ENCODE data around the gene PNKD.

Gene PNKD, protein sequence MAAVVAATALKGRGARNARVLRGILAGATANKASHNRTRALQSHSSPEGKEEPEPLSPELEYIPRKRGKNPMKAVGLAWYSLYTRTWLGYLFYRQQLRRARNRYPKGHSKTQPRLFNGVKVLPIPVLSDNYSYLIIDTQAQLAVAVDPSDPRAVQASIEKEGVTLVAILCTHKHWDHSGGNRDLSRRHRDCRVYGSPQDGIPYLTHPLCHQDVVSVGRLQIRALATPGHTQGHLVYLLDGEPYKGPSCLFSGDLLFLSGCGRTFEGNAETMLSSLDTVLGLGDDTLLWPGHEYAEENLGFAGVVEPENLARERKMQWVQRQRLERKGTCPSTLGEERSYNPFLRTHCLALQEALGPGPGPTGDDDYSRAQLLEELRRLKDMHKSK

DNA sequence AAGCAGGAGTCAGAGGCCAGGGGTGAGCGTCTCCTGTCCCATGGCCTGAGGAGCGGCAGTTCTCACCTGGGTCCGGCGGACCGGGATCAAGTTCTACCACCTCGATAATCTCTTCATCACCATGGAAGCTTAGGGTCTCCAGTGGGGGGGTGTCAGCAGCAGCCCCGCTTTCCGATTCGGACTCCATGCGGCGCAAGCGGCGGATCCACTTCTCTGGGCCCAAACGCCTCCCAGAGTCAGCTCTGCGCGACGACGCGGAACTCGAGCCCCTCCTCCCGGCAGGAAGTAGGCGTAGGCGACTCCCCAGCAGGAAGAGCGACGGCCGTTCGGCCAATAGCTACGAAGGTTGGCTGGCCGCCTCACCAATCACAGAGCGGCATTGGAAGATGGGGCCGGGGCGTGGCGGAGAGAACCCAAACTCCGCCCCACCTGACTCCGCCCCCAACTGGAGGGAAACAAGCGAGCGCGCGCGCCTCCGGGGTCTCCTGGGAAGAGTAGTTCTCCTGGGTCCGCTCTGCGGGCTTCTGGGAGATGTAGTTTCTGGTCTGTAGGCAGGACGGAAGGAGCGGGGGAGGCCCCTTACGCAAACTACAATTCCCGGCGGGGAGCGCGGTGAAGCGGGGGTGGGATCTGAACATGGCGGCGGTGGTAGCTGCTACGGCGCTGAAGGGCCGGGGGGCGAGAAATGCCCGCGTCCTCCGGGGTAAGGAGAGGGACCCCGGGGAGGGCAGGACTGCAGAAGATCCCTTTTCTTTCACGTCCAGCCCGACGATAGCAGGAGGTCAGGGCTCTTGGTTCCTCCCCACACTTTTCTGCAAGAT is at the start of gene PNKD, which contains the start of gene AAMP:
Gene PNKD, plus strand, starts transcription at position 620 of the 821 bp plus-strand sequence. Its CDS starts 17 bp downstream, at position 637.
Gene AAMP, minus strand, starts transcription at position 238 of the 821 bp plus-strand sequence. Its CDS starts 51 bp downstream, at position 187.
- Histone ChIP-seq H3K4me1 (ENCODE audit: control insufficient read depth, insufficient read depth, low read length, unreplicated experiment) (peaks cover 16% of the 10 kb centered on the region), H3K36me3 (ENCODE audit: insufficient read depth, low read length) (peaks cover 9% of the 10 kb centered on the region; the same call in 1 of the 2 replicates), H3K27me3 (ENCODE audit: insufficient read depth, low read length) (no peaks in the 10 kb centered on the region), H2AFZ (ENCODE audit: low read length, unreplicated experiment) (no peak within 1 kb of the TSS), H3K79me2 (ENCODE audit: control insufficient read depth, insufficient read depth, low read length, unreplicated experiment) (peaks cover 22% of the 10 kb centered on the region), H3K4me3 (ENCODE audit: low read depth, low read length) (peak within 1 kb of the TSS; percentile 90), H3K27ac (ENCODE audit: low read depth, low read length) (peak within 1 kb of the TSS; percentile 24; the same call in 1 of the 2 replicates)

GRCh38 chr2:218221000-218221399 is 49.3 kb upstream of the PNKD start:
- H3K4me3 ChIP-seq (ENCODE audit: low read depth, low read length) = no peak overlapping the region
- H3K36me3 ChIP-seq (ENCODE audit: insufficient read depth, low read length) = peaks cover 29% of the 10 kb centered on the region; the same call in 1 of the 2 replicates

GRCh38 chr2:218223046-218223445 is 47.3 kb upstream of the PNKD start:
- H3K4me3 ChIP-seq (ENCODE audit: low read depth, low read length) = no peak overlapping the region
- peaks cover 87% of the 10 kb centered on the region for H3K79me2 ChIP-seq (ENCODE audit: control insufficient read depth, insufficient read depth, low read length, unreplicated experiment)
- no peaks in the 10 kb centered on the region for H3K27me3 ChIP-seq (ENCODE audit: insufficient read depth, low read length)
- H3K27ac ChIP-seq (ENCODE audit: low read depth, low read length) = no peak overlapping the region
- no peak overlapping the region for H2AFZ ChIP-seq (ENCODE audit: low read length, unreplicated experiment)
- H3K4me1 ChIP-seq (ENCODE audit: control insufficient read depth, insufficient read depth, low read length, unreplicated experiment) = peaks cover 49% of the 10 kb centered on the region
- peaks cover 33% of the 10 kb centered on the region for H3K36me3 ChIP-seq (ENCODE audit: insufficient read depth, low read length)

More at GRCh38 chr2:218221000-218221399, 49.3 kb upstream of the PNKD start:
- Histone ChIP-seq H3K79me2 (ENCODE audit: control insufficient read depth, insufficient read depth, low read length, unreplicated experiment) (peaks cover 94% of the 10 kb centered on the region), H2AFZ (ENCODE audit: low read length, unreplicated experiment) (no peak overlapping the region), H3K27me3 (ENCODE audit: insufficient read depth, low read length) (no peaks in the 10 kb centered on the region), H3K4me1 (ENCODE audit: control insufficient read depth, insufficient read depth, low read length, unreplicated experiment) (peaks cover 51% of the 10 kb centered on the region), H3K27ac (ENCODE audit: low read depth, low read length) (no peak overlapping the region)

GRCh38 chr2:218224186-218224585 is 46.1 kb upstream of the PNKD start:
- peak overlapping the region; percentile 11; the same call in 1 of the 2 replicates for H3K27ac ChIP-seq (ENCODE audit: low read depth, low read length)
- no peak overlapping the region for H3K4me3 ChIP-seq (ENCODE audit: low read depth, low read length)
- H3K4me1 ChIP-seq (ENCODE audit: control insufficient read depth, insufficient read depth, low read length, unreplicated experiment) = peaks cover 54% of the 10 kb centered on the region
- peaks cover 38% of the 10 kb centered on the region for H3K36me3 ChIP-seq (ENCODE audit: insufficient read depth, low read length)
- peaks cover 76% of the 10 kb centered on the region for H3K79me2 ChIP-seq (ENCODE audit: control insufficient read depth, insufficient read depth, low read length, unreplicated experiment)
- no peak overlapping the region for H2AFZ ChIP-seq (ENCODE audit: low read length, unreplicated experiment)
- H3K27me3 ChIP-seq (ENCODE audit: insufficient read depth, low read length) = no peaks in the 10 kb centered on the region

DNA sequence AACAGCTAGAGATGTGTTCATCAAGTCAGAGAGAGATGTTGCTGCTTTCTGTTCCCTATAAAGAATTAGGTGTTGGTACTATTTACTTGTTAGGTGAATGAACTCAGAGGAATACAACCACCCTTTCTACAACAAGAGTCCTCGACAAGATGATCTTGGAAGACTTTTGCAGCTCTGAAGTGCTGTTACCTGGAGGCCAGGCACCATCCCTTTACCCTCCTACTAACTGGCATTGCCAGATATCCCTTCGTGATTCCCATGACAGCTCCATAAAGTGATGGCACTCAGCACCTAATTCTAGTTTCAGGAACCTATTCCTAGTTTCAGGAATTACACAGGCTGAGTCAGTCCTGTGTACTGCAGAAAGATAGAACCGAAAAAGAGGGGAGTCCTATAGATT is 43.4 kb upstream of the PNKD start:
- Histone ChIP-seq H3K27ac (ENCODE audit: low read depth, low read length) (no peak overlapping the region), H3K4me3 (ENCODE audit: low read depth, low read length) (no peak overlapping the region), H3K27me3 (ENCODE audit: insufficient read depth, low read length) (no peaks in the 10 kb centered on the region), H3K79me2 (ENCODE audit: control insufficient read depth, insufficient read depth, low read length, unreplicated experiment) (peaks cover 64% of the 10 kb centered on the region), H3K36me3 (ENCODE audit: insufficient read depth, low read length) (peaks cover 49% of the 10 kb centered on the region), H2AFZ (ENCODE audit: low read length, unreplicated experiment) (no peak overlapping the region), H3K4me1 (ENCODE audit: control insufficient read depth, insufficient read depth, low read length, unreplicated experiment) (peaks cover 49% of the 10 kb centered on the region)

DNA sequence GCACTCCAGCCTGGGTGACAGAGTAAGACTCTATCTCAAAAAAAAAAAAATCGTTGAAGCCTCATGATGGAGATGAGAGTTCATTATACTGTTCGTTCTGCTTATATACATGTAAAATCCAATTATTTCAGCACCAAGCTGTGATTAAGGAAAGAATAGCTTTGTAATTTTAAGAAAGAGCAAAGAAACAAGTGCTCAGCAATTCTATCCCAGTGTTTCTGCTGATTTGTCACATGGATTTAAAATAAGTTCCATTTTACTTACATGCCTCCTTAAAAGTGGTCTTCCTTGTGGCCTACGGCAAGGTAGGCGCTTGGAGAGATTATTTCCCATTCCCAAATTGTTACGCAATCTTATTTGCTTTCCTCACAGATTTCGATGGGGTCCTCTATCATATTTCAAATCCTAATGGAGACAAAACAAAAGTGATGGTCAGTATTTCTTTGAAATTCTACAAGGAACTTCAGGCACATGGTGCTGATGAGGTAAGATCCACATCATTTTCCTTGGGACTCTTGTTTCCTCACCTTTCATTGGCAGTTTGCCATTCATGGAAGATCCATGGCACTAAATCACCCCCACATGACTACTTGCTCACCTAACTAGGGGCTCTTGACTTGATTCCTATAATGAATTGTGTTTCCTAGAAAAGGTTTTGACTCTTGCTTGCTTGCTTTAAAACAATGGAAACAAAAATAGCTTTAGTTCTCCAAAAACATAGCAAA is 41.8 kb upstream of the PNKD start:
- Histone ChIP-seq H3K27me3 (ENCODE audit: insufficient read depth, low read length) (no peaks in the 10 kb centered on the region), H3K4me1 (ENCODE audit: control insufficient read depth, insufficient read depth, low read length, unreplicated experiment) (peaks cover 35% of the 10 kb centered on the region), H3K4me3 (ENCODE audit: low read depth, low read length) (0 out of 2 replicates have a peak overlapping the region, but pooled peaks have one; percentile 2), H3K36me3 (ENCODE audit: insufficient read depth, low read length) (peaks cover 39% of the 10 kb centered on the region), H2AFZ (ENCODE audit: low read length, unreplicated experiment) (no peak overlapping the region), H3K27ac (ENCODE audit: low read depth, low read length) (peak overlapping the region; percentile 95), H3K79me2 (ENCODE audit: control insufficient read depth, insufficient read depth, low read length, unreplicated experiment) (peaks cover 53% of the 10 kb centered on the region)

DNA sequence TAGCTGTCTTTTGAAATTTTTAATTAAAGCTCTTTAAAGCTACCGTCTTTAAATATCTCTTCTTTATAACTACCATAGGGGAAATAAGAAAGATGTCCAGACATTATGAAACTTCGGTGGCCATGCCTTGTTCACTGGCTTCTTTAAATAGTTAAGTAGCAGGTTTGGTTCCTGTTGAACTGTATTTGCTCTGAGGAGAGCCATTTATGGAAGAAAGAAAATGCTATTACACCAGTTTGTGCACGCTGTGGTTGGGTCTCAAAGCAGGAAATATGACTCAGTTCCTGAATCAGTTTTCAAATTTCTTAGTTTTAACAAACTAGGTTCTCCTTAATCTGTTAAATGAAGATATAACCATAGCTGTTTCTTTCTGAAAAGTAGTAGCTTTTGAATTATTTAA is 41.1 kb upstream of the PNKD start:
- Histone ChIP-seq H3K79me2 (ENCODE audit: control insufficient read depth, insufficient read depth, low read length, unreplicated experiment) (peaks cover 46% of the 10 kb centered on the region), H2AFZ (ENCODE audit: low read length, unreplicated experiment) (no peak overlapping the region), H3K27ac (ENCODE audit: low read depth, low read length) (peak overlapping the region; percentile 95), H3K36me3 (ENCODE audit: insufficient read depth, low read length) (peaks cover 42% of the 10 kb centered on the region), H3K4me1 (ENCODE audit: control insufficient read depth, insufficient read depth, low read length, unreplicated experiment) (peaks cover 28% of the 10 kb centered on the region), H3K27me3 (ENCODE audit: insufficient read depth, low read length) (no peaks in the 10 kb centered on the region), H3K4me3 (ENCODE audit: low read depth, low read length) (0 out of 2 replicates have a peak overlapping the region, but pooled peaks have one; percentile 2)

DNA sequence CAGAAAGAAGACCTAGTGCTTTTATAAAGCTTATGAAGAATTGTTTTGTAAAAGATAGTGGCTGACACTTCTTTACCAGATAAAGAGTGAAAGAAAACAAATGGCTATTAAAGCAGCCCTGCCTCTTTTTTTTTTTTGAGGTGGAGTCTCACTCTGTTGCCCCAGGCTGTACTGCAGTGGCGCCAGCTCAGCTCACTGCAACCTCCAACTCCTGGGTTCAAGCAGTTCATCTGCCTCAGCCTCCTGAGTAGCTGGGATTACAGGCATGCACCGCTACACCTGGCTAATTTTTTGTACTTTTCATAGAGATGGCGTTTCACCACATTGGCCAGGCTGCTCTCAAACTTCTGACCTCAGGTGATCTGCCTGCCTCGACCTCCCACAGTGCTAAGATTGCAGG is 40.5 kb upstream of the PNKD start:
- Histone ChIP-seq H3K4me3 (ENCODE audit: low read depth, low read length) (peak overlapping the region; percentile 41; the same call in 1 of the 2 replicates), H3K79me2 (ENCODE audit: control insufficient read depth, insufficient read depth, low read length, unreplicated experiment) (peaks cover 40% of the 10 kb centered on the region), H3K36me3 (ENCODE audit: insufficient read depth, low read length) (peaks cover 43% of the 10 kb centered on the region)

DNA sequence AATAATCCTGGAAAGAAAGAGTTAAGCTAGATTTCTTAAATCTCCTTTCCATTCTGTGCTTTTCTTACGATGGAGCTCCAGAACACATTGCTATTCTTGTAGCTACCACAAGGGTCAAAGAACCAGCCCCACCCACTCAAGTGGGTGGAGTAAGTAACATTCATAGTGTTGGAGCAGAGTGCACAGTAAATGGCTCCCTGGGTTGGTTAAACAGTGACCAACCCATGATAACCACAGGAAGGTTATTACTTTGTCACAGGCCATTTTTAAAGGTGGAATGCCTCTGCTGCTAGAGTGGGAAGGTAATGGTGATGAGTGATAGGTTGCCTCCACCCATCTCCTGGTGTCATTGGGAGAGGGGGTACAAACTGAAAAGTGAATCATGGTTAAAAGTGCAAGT is 39.4 kb upstream of the PNKD start:
- Histone ChIP-seq H3K27ac (ENCODE audit: low read depth, low read length) (no peak overlapping the region), H3K79me2 (ENCODE audit: control insufficient read depth, insufficient read depth, low read length, unreplicated experiment) (peaks cover 29% of the 10 kb centered on the region), H3K36me3 (ENCODE audit: insufficient read depth, low read length) (peaks cover 45% of the 10 kb centered on the region), H3K27me3 (ENCODE audit: insufficient read depth, low read length) (no peaks in the 10 kb centered on the region), H2AFZ (ENCODE audit: low read length, unreplicated experiment) (no peak overlapping the region), H3K4me1 (ENCODE audit: control insufficient read depth, insufficient read depth, low read length, unreplicated experiment) (peaks cover 28% of the 10 kb centered on the region), H3K4me3 (ENCODE audit: low read depth, low read length) (no peak overlapping the region)

More for the DNA sequence above, 40.5 kb upstream of the PNKD start:
- no peaks in the 10 kb centered on the region for H3K27me3 ChIP-seq (ENCODE audit: insufficient read depth, low read length)
- H2AFZ ChIP-seq (ENCODE audit: low read length, unreplicated experiment) = no peak overlapping the region
- peak overlapping the region; percentile 95 for H3K27ac ChIP-seq (ENCODE audit: low read depth, low read length)
- H3K4me1 ChIP-seq (ENCODE audit: control insufficient read depth, insufficient read depth, low read length, unreplicated experiment) = peaks cover 28% of the 10 kb centered on the region

GRCh38 chr2:218233543-218233942 is 36.8 kb upstream of the PNKD start:
- no peak overlapping the region for H3K27ac ChIP-seq (ENCODE audit: low read depth, low read length)
- no peak overlapping the region for H3K4me3 ChIP-seq (ENCODE audit: low read depth, low read length)
- H3K4me1 ChIP-seq (ENCODE audit: control insufficient read depth, insufficient read depth, low read length, unreplicated experiment) = peaks cover 25% of the 10 kb centered on the region
- no peaks in the 10 kb centered on the region for H3K27me3 ChIP-seq (ENCODE audit: insufficient read depth, low read length)
- H2AFZ ChIP-seq (ENCODE audit: low read length, unreplicated experiment) = no peak overlapping the region
- peaks cover 52% of the 10 kb centered on the region for H3K36me3 ChIP-seq (ENCODE audit: insufficient read depth, low read length)
- peaks cover 20% of the 10 kb centered on the region for H3K79me2 ChIP-seq (ENCODE audit: control insufficient read depth, insufficient read depth, low read length, unreplicated experiment)

Data from ACC112 (cell line).